Dedifferentiated amniotic fluid mesenchymal stem cell (primary cell): ENCODE results near the gene SLFN14.
"Not testable (repeated sequence)": the region's sequence is repeated elsewhere in the genome, so short reads cannot be mapped to it uniquely, and the experiment has no call there.

Experiments used
- DNase-seq: peaks from one replicate; pipeline ENCODE4 v3.0.0-alpha.2; 2016; ENCODE audit errors: extremely low spot score

Gene SLFN14

GRCh38 chr17:35559495-35560210 lies 966 bp downstream of the SLFN14 start:
- DNase-seq = no peak

- no peak for DNase-seq
Observed at GRCh38 chr17:35557353-35557752, 3.3 kb downstream of the SLFN14 start.

- DNase-seq = no peak
Observed at GRCh38 chr17:35555691-35556090, 4.9 kb downstream of the SLFN14 start.

DNA sequence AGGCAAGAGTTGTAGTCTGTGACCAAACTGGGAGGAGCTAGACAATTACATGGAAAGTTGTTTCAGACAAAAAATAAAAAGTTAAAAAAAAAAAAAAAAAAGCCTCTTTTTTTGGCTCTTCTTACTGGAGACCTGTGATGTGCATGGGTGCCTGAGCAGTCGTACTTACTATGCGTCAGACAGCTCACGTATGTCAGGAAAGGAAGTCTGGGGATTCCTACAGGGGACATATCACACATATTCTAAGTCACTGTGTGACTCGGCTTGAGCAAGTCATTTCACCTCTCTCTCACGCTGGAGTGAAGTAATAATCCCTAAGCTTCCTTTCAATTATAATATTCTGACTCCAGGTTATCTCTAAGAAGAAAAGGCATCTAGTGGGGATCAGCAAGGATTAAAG lies 6.0 kb downstream of the SLFN14 start:
- no peak for DNase-seq

DNA sequence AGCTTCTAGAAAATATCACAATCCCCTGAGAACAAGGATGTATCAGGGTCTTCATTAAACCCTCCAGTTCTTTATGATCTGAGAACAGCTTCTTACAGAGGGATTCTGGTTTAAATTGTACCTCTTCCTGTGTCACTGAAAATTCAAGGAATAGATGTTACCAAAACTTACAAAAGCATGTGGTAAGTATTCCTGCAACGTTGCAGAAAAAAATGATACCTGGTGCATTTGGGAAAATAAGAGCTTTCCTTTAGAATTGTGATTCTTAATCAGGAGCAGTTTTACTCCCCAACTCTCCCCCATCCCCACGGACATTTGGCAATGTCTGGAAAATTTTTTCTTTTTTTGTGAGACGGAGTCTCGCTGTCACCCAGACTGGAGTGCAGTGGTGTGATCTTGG lies 7.3 kb downstream of the SLFN14 start:
- no peak for DNase-seq

DNA sequence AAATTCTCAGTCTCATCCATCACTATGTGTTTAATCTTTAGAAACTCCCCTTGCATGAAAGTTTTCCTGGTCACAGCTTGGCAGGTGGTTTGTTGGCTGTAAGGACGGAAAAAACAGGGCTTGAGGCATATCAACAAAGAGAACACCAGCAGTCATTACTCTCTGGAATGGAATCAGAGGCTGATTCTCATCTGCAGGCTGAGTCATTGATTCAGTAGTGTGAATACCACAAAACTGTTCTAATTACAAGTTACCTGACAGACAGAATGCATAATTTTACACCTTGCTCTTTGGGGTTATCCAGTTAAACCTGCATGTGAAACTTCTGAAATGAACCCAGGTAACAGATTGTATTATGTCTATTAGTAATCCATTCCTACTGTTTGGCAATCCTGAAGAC lies 11.6 kb downstream of the SLFN14 start:
- no peak for DNase-seq

GRCh38 chr17:35548208-35548810 lies 12.3 kb downstream of the SLFN14 start:
- DNase-seq = no peak

GRCh38 chr17:35546487-35546886 lies 14.1 kb downstream of the SLFN14 start:
- no peak for DNase-seq

- DNase-seq = no peak
Observed at GRCh38 chr17:35545150-35545549, 15.5 kb downstream of the SLFN14 start.

DNA sequence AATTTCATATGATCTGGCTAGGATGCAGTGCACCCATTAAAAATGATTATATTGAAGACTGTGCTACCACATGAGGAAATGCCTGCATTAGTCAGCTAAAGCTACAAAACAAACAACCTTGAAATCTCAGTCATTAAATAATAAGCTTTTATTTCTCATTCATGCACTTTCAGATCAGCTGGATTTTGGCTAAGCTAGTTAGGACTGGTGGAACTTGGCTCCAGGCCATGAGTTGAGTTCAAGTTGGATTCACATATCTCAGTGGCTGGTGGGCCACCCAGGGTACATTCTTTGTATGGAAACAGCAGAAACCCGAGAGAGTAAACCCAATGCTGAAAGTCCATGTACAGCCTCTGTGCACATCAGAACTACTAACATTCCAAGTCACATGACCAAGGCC lies 16.8 kb downstream of the SLFN14 start:
- no peak for DNase-seq

DNA sequence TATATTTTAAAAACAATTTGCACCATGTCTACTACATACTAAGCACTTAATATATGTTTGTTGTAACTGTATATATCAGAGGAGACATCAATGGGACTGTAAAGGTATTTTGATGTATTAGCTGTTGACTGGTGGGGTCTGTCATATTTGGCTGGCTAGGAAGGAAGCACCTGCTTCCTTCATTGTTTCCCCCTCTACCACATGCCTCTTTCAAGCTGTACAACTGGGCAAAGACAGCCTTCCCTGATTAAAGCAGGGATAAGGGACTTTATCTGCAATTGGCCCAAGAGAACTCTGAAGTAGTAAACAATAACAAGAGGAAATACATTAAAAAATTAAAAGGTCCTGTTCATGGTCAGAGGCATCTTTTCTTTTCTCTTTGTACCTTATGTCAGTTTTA lies 17.6 kb downstream of the SLFN14 start:
- no peak for DNase-seq

DNA sequence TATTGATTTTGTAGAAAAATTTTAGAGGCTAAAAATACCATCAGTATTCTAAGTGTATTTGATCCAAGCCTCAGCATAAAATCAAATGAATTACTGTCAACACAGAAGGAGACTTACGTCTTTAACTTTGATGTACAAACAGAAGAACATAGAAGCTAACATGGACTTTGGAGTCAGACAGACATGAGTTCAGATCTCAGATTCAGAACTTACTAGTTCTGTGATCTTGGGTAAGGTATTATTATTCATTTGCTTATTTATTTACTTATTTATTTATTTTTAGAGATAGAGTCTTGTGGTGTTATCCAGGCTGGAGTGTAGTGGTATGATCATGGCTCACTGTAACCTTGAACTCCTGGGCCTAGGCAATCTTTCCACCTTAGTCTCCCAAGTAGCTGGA lies 19.2 kb downstream of the SLFN14 start:
- DNase-seq = no peak

- DNase-seq = peak; percentile 66
Observed at GRCh38 chr17:35540589-35541404, 19.8 kb downstream of the SLFN14 start.

GRCh38 chr17:35539659-35540026 lies 21.0 kb downstream of the SLFN14 start:
- DNase-seq = no peak

DNA sequence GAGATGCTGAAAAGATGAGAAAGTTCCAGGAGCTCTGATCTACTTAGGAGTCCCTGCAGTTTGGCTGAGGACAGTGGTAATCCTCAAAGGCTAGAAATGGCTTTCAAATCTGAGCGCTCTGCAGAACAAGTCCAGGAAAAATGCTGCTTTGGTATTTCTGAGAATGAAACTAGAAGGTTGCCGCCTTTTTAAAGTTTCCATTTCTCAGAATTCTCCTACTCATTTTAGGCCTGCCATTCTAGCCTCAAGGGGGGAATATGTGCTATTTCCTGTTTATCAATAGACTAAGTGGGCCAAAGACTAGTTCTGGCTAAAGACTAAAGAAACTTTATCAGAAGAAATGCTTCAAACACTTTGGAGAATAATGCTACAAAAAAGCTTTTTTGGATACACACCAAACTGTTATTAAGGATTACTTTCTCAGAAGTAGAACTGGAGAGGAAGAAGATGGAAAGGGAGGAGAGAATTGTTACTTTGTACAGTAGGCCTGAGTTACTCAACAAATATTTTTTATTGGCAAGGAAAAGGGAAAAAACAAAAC lies 22.9 kb downstream of the SLFN14 start, which contains the start of gene SLFN12L:
TSS of gene SLFN12L (minus strand) at position 78 of the 541 bp plus-strand sequence. CDS start 15,314 bp downstream, outside the sequence.
- no peak for DNase-seq

GRCh38 chr17:35536664-35537171 lies 23.9 kb downstream of the SLFN14 start:
- no peak for DNase-seq

DNA sequence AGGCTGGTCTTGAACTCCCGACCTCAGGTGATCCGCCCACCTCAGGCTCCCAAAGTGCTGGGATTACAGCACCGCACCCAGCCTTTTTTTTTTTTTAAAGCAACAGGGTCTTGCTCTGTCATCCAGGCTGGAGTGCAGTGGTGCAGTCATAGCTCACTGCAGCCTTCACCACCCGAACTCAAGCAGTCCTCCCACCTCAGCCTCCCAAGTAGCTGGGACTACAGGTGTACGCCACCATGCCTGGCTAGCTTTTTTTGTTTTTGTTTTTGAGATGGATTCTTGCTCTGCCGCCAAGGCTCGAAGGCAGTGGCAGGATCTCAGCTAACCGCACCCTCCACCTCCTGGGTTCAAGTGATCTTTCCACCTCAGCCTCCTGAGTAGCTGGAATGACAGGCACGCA lies 25.2 kb downstream of the SLFN14 start:
- not testable (repeated sequence) for DNase-seq

GRCh38 chr17:35534576-35535093 lies 26.0 kb downstream of the SLFN14 start:
- DNase-seq = no peak

DNA sequence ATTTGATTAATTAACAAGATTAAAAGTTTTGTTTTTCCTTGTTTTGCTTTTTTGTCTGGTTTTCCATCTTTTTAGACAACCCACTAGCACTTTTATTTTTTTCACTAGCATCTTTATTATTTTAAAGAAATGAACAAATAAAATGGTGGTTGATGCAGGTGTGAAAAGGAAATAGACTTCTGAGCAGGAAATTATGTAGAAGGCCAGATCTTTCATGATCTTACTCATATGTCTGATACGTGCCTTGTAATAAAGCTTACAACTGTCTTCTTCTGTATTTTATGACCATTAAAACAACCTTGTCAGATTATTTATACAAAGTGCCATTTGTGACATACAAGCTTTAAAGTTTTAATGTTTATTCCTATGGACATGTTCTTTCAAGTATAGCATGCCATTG lies 29.5 kb downstream of the SLFN14 start:
- no peak for DNase-seq

- no peak for DNase-seq
Observed at GRCh38 chr17:35529866-35530265, 30.8 kb downstream of the SLFN14 start.

GRCh38 chr17:35529326-35529725 lies 31.3 kb downstream of the SLFN14 start:
- DNase-seq = not testable (repeated sequence)

- DNase-seq = no peak
Observed at GRCh38 chr17:35523296-35523695, 37.3 kb downstream of the SLFN14 start.
